ENCODE results near the gene NFKB1. TPM values are rescaled to one million over a fixed set of nuclear protein-coding genes. Genes with fewer than 3 reads are reported as not detected.

NFKB1 gene
- total and polyA plus RNA-seq, 10 of the 15 experiments (the other 5 are each of a cell fraction or from before 2014, with no cell fraction given) = 8.7 to 110 (median 57.3) TPM

- TF ChIP-seq, protein P1, sequence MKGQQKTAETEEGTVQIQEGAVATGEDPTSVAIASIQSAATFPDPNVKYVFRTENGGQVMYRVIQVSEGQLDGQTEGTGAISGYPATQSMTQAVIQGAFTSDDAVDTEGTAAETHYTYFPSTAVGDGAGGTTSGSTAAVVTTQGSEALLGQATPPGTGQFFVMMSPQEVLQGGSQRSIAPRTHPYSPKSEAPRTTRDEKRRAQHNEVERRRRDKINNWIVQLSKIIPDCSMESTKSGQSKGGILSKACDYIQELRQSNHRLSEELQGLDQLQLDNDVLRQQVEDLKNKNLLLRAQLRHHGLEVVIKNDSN (IDR thresholded peaks at IDR 0.05; ENCODE audit: borderline replicate concordance, extremely low read length, insufficient read depth, low read depth, low read length) = no peak
- TF ChIP-seq NR2F1 (conservative IDR thresholded peaks at IDR 0.05) = no peak
- TF ChIP-seq KAT2A (conservative IDR thresholded peaks at IDR 0.05; ENCODE audit: control insufficient read depth, low read depth, low read length) = no peak
Observed at GRCh38 chr4:102604222-102604940, 103.2 kb downstream of the NFKB1 start (continued).

DNA sequence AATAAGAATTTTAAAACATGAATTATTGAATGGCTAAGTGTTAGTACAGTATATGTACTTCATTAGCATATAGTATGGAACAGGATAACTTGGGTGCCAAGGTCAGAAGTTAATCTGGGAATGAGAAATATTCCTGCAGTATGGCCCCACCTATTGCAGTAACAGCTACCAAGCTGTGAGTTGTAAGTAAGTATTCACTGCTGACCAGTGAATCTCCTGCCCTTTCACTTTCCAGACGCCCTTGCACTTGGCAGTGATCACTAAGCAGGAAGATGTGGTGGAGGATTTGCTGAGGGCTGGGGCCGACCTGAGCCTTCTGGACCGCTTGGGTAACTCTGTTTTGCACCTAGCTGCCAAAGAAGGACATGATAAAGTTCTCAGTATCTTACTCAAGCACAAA lies 105.1 kb downstream of the NFKB1 start:
- Histone ChIP-seq H3K9ac (ENCODE audit: control insufficient read depth, insufficient read depth, low read length) (no peak overlapping the region), H3K4me3 (no peak overlapping the region), H3K36me3 (ENCODE audit: control insufficient read depth in 2 of 2, insufficient read depth in 2 of 2, low read length in 1 of 2) (peaks cover 21 to 52% of the 10 kb centered on the region in 2 experiments), H3K79me2 (ENCODE audit: control insufficient read depth, insufficient read depth, low read length) (no peaks in the 10 kb centered on the region), H3K4me1 (ENCODE audit: control insufficient read depth, insufficient read depth, low read length) (no peaks in the 10 kb centered on the region), H3K9me3 (replicated peaks; ENCODE audit: control insufficient read depth, insufficient read depth, low read length) (no peaks in the 10 kb centered on the region), H3K27ac (ENCODE audit: control insufficient read depth, insufficient read depth) (no peak overlapping the region), H2AFZ (ENCODE audit: control insufficient read depth, low read depth, low read length) (no peak overlapping the region), H3K27me3 (replicated peaks in 1 of 2; ENCODE audit: control insufficient read depth in 2 of 2, insufficient read depth in 2 of 2, low read length in 1 of 2) (no peaks in the 10 kb centered on the region), H4K20me1 (ENCODE audit: control insufficient read depth, insufficient read depth) (no peaks in the 10 kb centered on the region), H3K4me2 (ENCODE audit: control insufficient read depth, insufficient read depth) (no peak overlapping the region)
- ChIA-PET CTCF (interaction anchor here (1.0 to 1.3 kb wide), 2 partner anchors 59 to 158 kb away, joined by 3 read pairs; no protein-coding TSS in a partner anchor), POLR2A (no interaction called here), RAD21 (ENCODE audit: unreplicated experiment) (no interaction called here), SMC1A (ENCODE audit: uncharacterized antibody, unreplicated experiment) (interaction anchor here (0.5 to 1.4 kb wide), 8 partner anchors 11 to 235 kb away, joined by 3 to 6 read pairs (median 3); no protein-coding TSS in a partner anchor)
- TF ChIP-seq RELA (IDR thresholded peaks at IDR 0.05; ENCODE audit: borderline replicate concordance, partially characterized antibody) = no peak
- TF ChIP-seq POLR2AphosphoS5 (IDR thresholded peaks at IDR 0.05; ENCODE audit: low read length) = peak; percentile 42; the same call in 1 of the 2 replicates
- FAIRE-seq (no peak), ATAC-seq (no peak), DNase-seq (ENCODE audit: low read depth, low spot score) (no peak)
- in situ Hi-C loops (cut with MboI) = no loop called here
- no TSS peak for BruUV-seq (replicated peaks)
- 100% methylated on average over 3 of the region's 3 CpGs for WGBS (ENCODE audit: insufficient coverage, insufficient replicate concordance, low lambda C conversion rate, missing lambda C conversion rate)
- intact Hi-C loops (cut with micrococcal nuclease; ENCODE audit: unreplicated experiment) = no loop called here
